Adrenal gland (tissue), 5 donors: ENCODE measurements around the gene PCDHGB4.

Source experiments
- POLR2A ChIP-seq, 2 donors: fragments of 450-650 bp; IDR thresholded peaks; one replicate each; pipeline ENCODE4 v1.6.1; 2017; ENCODE audit warnings: antibody characterized with exemption in 2 of 2, mild to moderate bottlenecking in 2 of 2, moderate library complexity in 1 of 2
- TF ChIP-seq, protein P1 (sequence below), 6 experiments: fragments of 450-650 bp in 4 of 6; fragments of 200-600 bp in 2 of 6; sonication (generic) in 1 of 6; IDR thresholded peaks; 1 replicate in 5 of 6; 2 replicates in 1 of 6; pipeline versions ENCODE4 v1.5.1 to v1.8.0; 2016 to 2021; ENCODE audit warnings: antibody characterized with exemption in 6 of 6, mild to moderate bottlenecking in 2 of 6, moderate library complexity in 1 of 6
- donor health status: DM: no; HTN: no; CAD: no.

DNA sequence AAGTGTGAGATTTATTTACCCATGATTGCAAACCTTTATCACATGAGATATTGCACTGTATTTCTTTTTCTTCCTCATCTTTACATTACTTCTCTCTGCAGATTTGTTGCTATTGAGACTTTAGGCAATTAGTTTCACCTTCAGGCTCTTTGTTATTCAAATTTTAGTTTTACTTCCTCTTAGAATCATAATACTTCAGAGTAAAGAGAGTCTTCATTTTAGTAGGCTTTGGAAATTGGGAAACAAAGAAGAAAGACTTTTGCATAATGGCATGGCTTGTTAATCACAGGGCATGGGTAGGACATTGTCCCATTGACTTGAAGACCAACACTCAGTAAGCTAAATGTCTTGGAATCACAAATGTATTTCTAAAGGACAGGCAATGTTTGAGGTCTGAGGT lies 24.8 kb upstream of the PCDHGB4 start:
- TF ChIP-seq POLR2A (IDR thresholded peaks at IDR 0.05) = no peak
- TF ChIP-seq, protein P1, sequence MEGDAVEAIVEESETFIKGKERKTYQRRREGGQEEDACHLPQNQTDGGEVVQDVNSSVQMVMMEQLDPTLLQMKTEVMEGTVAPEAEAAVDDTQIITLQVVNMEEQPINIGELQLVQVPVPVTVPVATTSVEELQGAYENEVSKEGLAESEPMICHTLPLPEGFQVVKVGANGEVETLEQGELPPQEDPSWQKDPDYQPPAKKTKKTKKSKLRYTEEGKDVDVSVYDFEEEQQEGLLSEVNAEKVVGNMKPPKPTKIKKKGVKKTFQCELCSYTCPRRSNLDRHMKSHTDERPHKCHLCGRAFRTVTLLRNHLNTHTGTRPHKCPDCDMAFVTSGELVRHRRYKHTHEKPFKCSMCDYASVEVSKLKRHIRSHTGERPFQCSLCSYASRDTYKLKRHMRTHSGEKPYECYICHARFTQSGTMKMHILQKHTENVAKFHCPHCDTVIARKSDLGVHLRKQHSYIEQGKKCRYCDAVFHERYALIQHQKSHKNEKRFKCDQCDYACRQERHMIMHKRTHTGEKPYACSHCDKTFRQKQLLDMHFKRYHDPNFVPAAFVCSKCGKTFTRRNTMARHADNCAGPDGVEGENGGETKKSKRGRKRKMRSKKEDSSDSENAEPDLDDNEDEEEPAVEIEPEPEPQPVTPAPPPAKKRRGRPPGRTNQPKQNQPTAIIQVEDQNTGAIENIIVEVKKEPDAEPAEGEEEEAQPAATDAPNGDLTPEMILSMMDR (IDR thresholded peaks at IDR 0.05) = no peak
